Neural cell (in vitro differentiated cells): ENCODE measurements around the gene CKMT2. TPM values are rescaled to one million over a fixed set of nuclear protein-coding genes. Genes with fewer than 3 reads are reported as not detected.

Experiments
- H2AFZ ChIP-seq: fragments of 200-600, 300-800 bp; sonication (generic), shearing (Covaris generic); 2 replicates; pipeline ENCODE4 v1.6.0; 2014; ENCODE audit warnings: low read depth, mild to moderate bottlenecking, antibody characterized with exemption, low read length, moderate library complexity
- H3F3A ChIP-seq: fragments of 200-600 bp; shearing (Covaris generic); 2 replicates; pipeline ENCODE4 v1.6.1; 2016; ENCODE audit warnings: mild to moderate bottlenecking, moderate library complexity, mixed read lengths, antibody characterized with exemption, low read length; ENCODE audit not compliant: insufficient read depth, poor library complexity, severe bottlenecking
- H3K27ac ChIP-seq: fragments of 200-600, 300-800 bp; sonication (generic), shearing (Covaris generic); 2 replicates; pipeline ENCODE4 v1.5.1; 2014; ENCODE audit warnings: mild to moderate bottlenecking, low read length, moderate library complexity
- H3K27me3 ChIP-seq: fragments of 300-800, 200-600 bp; sonication (generic), shearing (Covaris generic); 2 replicates; pipeline ENCODE4 v1.6.0; 2014; ENCODE audit warnings: mild to moderate bottlenecking, low read depth, low read length, moderate library complexity; ENCODE audit not compliant: insufficient read depth
- H3K36me3 ChIP-seq: fragments of 300-800, 200-600 bp; sonication (generic), shearing (Covaris generic); 2 replicates; pipeline ENCODE4 v1.5.1; 2014; ENCODE audit warnings: mild to moderate bottlenecking, antibody characterized with exemption, low read length, moderate library complexity; ENCODE audit not compliant: insufficient read depth
- H3K4me2 ChIP-seq: fragments of 300-800, 200-600 bp; sonication (generic), shearing (Covaris generic); 2 replicates; pipeline ENCODE4 v1.6.0; 2014; ENCODE audit warnings: mild to moderate bottlenecking, low read length
- H3K4me3 ChIP-seq: fragments of 300-800, 200-600 bp; sonication (generic), shearing (Covaris generic); 2 replicates; pipeline ENCODE4 v1.5.1; 2014; ENCODE audit warnings: mild to moderate bottlenecking, low read length, moderate library complexity
- H3K79me2 ChIP-seq: fragments of 200-600 bp; shearing (Covaris generic); replicated peaks from 2 replicates; pipeline ENCODE4 v1.6.0; 2014; ENCODE audit warnings: mild to moderate bottlenecking, low read length, moderate library complexity; ENCODE audit not compliant: insufficient read depth
- H3K9ac ChIP-seq: fragments of 300-800, 200-600 bp; sonication (generic), shearing (Covaris generic); 2 replicates; pipeline ENCODE4 v1.6.1; 2016; ENCODE audit warnings: mild to moderate bottlenecking, low read length, mixed read lengths
- H3K9me2 ChIP-seq: fragments of 200-600 bp; shearing (Covaris generic); 2 replicates; pipeline ENCODE4 v1.6.1; 2016; ENCODE audit warnings: mild to moderate bottlenecking, low read length, mixed read lengths; ENCODE audit not compliant: insufficient read depth
- H3K9me3 ChIP-seq: fragments of 200-600, 300-800 bp; sonication (generic), shearing (Covaris generic); 2 replicates; pipeline ENCODE4 v1.6.1; 2016; ENCODE audit warnings: mild to moderate bottlenecking, mixed run types, low read length, moderate library complexity, mixed read lengths
- H4K20me1 ChIP-seq: fragments of 200-600 bp; shearing (Covaris generic); 2 replicates; pipeline ENCODE4 v1.6.1; 2016; ENCODE audit warnings: mild to moderate bottlenecking, mixed run types; ENCODE audit not compliant: insufficient read depth
- CTCF ChIP-seq: fragments of 450-650 bp; IDR thresholded peaks from 2 replicates; pipeline ENCODE4 v1.5.1; 2014; ENCODE audit warnings: antibody characterized with exemption, mild to moderate bottlenecking, moderate library complexity; ENCODE audit not compliant: poor library complexity, severe bottlenecking
- EP300 ChIP-seq: fragments of 450-650 bp; conservative IDR thresholded peaks from 2 replicates; pipeline ENCODE4 v1.6.1; 2014; ENCODE audit warnings: antibody characterized with exemption, mild to moderate bottlenecking, moderate library complexity; ENCODE audit not compliant: poor library complexity, severe bottlenecking
- EZH2 ChIP-seq: fragments of 200-600, 300-800 bp; shearing (Covaris generic), sonication (generic); IDR thresholded peaks from 2 replicates; pipeline ENCODE4 v1.6.1; 2014; ENCODE audit warnings: antibody characterized with exemption, low read length, borderline replicate concordance, mild to moderate bottlenecking; ENCODE audit not compliant: insufficient read depth, poor library complexity, severe bottlenecking
- MXI1 ChIP-seq: fragments of 450-650 bp; conservative IDR thresholded peaks from 2 replicates; pipeline ENCODE4 v1.6.1; 2014; ENCODE audit warnings: antibody characterized with exemption, mild to moderate bottlenecking; ENCODE audit not compliant: poor library complexity, severe bottlenecking
- POLR2AphosphoS5 ChIP-seq: IDR thresholded peaks from 2 replicates; pipeline ENCODE4 v1.6.1; 2012
- RAD21 ChIP-seq: fragments of 450-650 bp; conservative IDR thresholded peaks from 2 replicates; pipeline ENCODE4 v1.6.1; 2014; ENCODE audit warnings: antibody characterized with exemption, mild to moderate bottlenecking, moderate library complexity
- REST ChIP-seq: IDR thresholded peaks from 2 replicates; pipeline ENCODE4 v1.6.1; 2012; ENCODE audit warnings: borderline replicate concordance
- SMC3 ChIP-seq: fragments of 450-650 bp; conservative IDR thresholded peaks from 2 replicates; pipeline ENCODE4 v1.6.1; 2014; ENCODE audit warnings: antibody characterized with exemption, mild to moderate bottlenecking, moderate library complexity; ENCODE audit not compliant: poor library complexity
- TAF1 ChIP-seq: IDR thresholded peaks from 2 replicates; pipeline ENCODE4 v1.6.1; 2012; ENCODE audit warnings: low read depth
- polyA plus RNA-seq: library from polyadenylated mRNA; depleted of rRNA; stranded (reverse); fragments of >200 nt; gene quantifications from 2 replicates; pipeline ENCODE4 v1.2.3, GENCODE V29; 2014

Gene CKMT2
- polyA plus RNA-seq, 1 donor from 2014 or later, result not detected

- TF ChIP-seq REST (no peak), MXI1 (no peak), POLR2AphosphoS5 (no peak), RAD21 (no peak)
- H3K9me2 ChIP-seq, result no peaks in the 10 kb centered on the region
- no peak overlapping the region for H3K27ac ChIP-seq
- H3K4me2 ChIP-seq, result no peak overlapping the region
- H3K27me3 ChIP-seq, result no peaks in the 10 kb centered on the region
- no peak overlapping the region for H2AFZ ChIP-seq
- no peak overlapping the region for H3K4me3 ChIP-seq
- no peaks in the 10 kb centered on the region for H4K20me1 ChIP-seq
- H3K79me2 ChIP-seq, result peaks cover under 1% of the 10 kb centered on the region
- H3K9me3 ChIP-seq, result no peaks in the 10 kb centered on the region
- H3K9ac ChIP-seq, result no peak overlapping the region
- no peaks in the 10 kb centered on the region for H3F3A ChIP-seq
- no peaks in the 10 kb centered on the region for H3K36me3 ChIP-seq
These were observed 50.9 kb downstream of the CKMT2 start for GRCh38 chr5:81283976-81284375.

GRCh38 chr5:81286059-81286617, 53.0 kb downstream of the CKMT2 start:
- Histone ChIP-seq H4K20me1 (no peaks in the 10 kb centered on the region), H3F3A (no peaks in the 10 kb centered on the region), H3K27ac (no peak overlapping the region), H2AFZ (no peak overlapping the region), H3K79me2 (peaks cover 3% of the 10 kb centered on the region), H3K9me2 (no peaks in the 10 kb centered on the region), H3K9ac (no peak overlapping the region), H3K4me3 (no peak overlapping the region), H3K4me2 (no peak overlapping the region), H3K27me3 (no peaks in the 10 kb centered on the region), H3K36me3 (no peaks in the 10 kb centered on the region), H3K9me3 (no peaks in the 10 kb centered on the region)
- no peak for TF ChIP-seq EZH2
- TF ChIP-seq TAF1, result no peak
- no peak for TF ChIP-seq POLR2AphosphoS5
- no peak for TF ChIP-seq REST
- TF ChIP-seq EP300, result no peak
- TF ChIP-seq SMC3, result no peak
- no peak for TF ChIP-seq CTCF
- TF ChIP-seq MXI1, result no peak
- TF ChIP-seq RAD21, result no peak
